Tibial artery (tissue), 4 donors: ENCODE results near the gene NBDY.

Source experiments
- DNase-seq, 2 donors: peaks; one replicate each; pipeline ENCODE4 v3.0.0-alpha.2; 2019
- H3K27ac ChIP-seq, 2 donors: fragments of 200-600 bp; sonication (generic) in 1 of 2; 1 replicate in 1 of 2; 2 replicates in 1 of 2; pipeline ENCODE4 v1.5.1; 2018 to 2019; ENCODE audit warnings: mild to moderate bottlenecking in 1 of 2
- H3K27me3 ChIP-seq, 2 donors: fragments of 200-600 bp; sonication (generic) in 1 of 2; one replicate each; pipeline versions ENCODE4 v1.5.1 to v1.6.0; 2016 to 2019
- H3K36me3 ChIP-seq, 3 donors: fragments of 200-600 bp; sonication (generic) in 2 of 3; one replicate each; pipeline ENCODE4 v1.5.1; 2016 to 2019; ENCODE audit warnings: mild to moderate bottlenecking in 2 of 3
- H3K4me1 ChIP-seq, 4 donors: fragments of 200-600 bp; sonication (generic) in 2 of 4; 1 replicate in 3 of 4; 2 replicates in 1 of 4; pipeline ENCODE4 v1.5.1; 2016 to 2019
- H3K4me3 ChIP-seq, 2 donors: fragments of 200-600 bp; sonication (generic) in 1 of 2; 1 replicate in 1 of 2; 2 replicates in 1 of 2; pipeline ENCODE4 v1.5.1; 2018 to 2019; ENCODE audit warnings: mild to moderate bottlenecking in 2 of 2
- H3K9me3 ChIP-seq, 3 donors: fragments of 200-600 bp; sonication (generic) in 1 of 3; one replicate each; pipeline ENCODE4 v1.5.1; 2016 to 2019
- CTCF ChIP-seq, 2 experiments: fragments of 200-600 bp in 1 of 2; fragments of 450-650 bp in 1 of 2; IDR thresholded peaks; one replicate each; pipeline ENCODE4 v1.5.1; 2017 to 2019; ENCODE audit warnings: antibody characterized with exemption in 2 of 2, mild to moderate bottlenecking in 1 of 2, moderate library complexity in 1 of 2
- intact Hi-C: fragments of 100-400 bp; cut with DNase I; formaldehyde crosslinking; loops from one replicate; pipeline ENCODE4 v1.15.0; 2023; ENCODE audit warnings: low total_unique reads

The NBDY gene

GRCh38 chrX:56789518-56790070 is 60.6 kb downstream of the NBDY start:
- Histone ChIP-seq H3K27me3 (no peaks in the 10 kb centered on the region), H3K36me3 (no peaks in the 10 kb centered on the region), H3K4me1 (peaks cover 0 to 16% (median 0%) of the 10 kb centered on the region in 4 donors), H3K9me3 (no peaks in the 10 kb centered on the region), H3K4me3 (no peak overlapping the region), H3K27ac (no peak overlapping the region)
- TF ChIP-seq CTCF (IDR thresholded peaks at IDR 0.05), result no peak
- DNase-seq, result no peak
- intact Hi-C loops, result no loop called here

GRCh38 chrX:56790778-56791177 is 61.7 kb downstream of the NBDY start:
- DNase-seq, result no peak
- no peak for TF ChIP-seq CTCF (IDR thresholded peaks at IDR 0.05)
- Histone ChIP-seq H3K27me3 (no peaks in the 10 kb centered on the region), H3K27ac (no peak overlapping the region), H3K36me3 (no peaks in the 10 kb centered on the region), H3K9me3 (no peaks in the 10 kb centered on the region), H3K4me1 (peaks cover 0 to 17% (median 0%) of the 10 kb centered on the region in 4 donors), H3K4me3 (no peak overlapping the region)
- intact Hi-C loops, result no loop called here

- Histone ChIP-seq H3K9me3 (no peaks in the 10 kb centered on the region), H3K36me3 (no peaks in the 10 kb centered on the region), H3K4me1 (peaks cover 0 to 17% (median 0%) of the 10 kb centered on the region in 4 donors), H3K4me3 (no peak overlapping the region), H3K27ac (no peak overlapping the region), H3K27me3 (no peaks in the 10 kb centered on the region)
- DNase-seq, result no peak
- intact Hi-C loops, result no loop called here
- no peak for TF ChIP-seq CTCF (IDR thresholded peaks at IDR 0.05)
Observed at GRCh38 chrX:56791456-56791855, 62.4 kb downstream of the NBDY start.

- intact Hi-C loops, result no loop called here
- DNase-seq, result no peak
- TF ChIP-seq CTCF (IDR thresholded peaks at IDR 0.05), result no peak
- no peak overlapping the region for H3K27ac ChIP-seq
- H3K36me3 ChIP-seq, result no peaks in the 10 kb centered on the region
- H3K4me3 ChIP-seq, result no peak overlapping the region
- H3K4me1 ChIP-seq, result peaks cover 0 to 17% (median 0%) of the 10 kb centered on the region in 4 donors
- H3K9me3 ChIP-seq, result no peaks in the 10 kb centered on the region
- H3K27me3 ChIP-seq, result no peaks in the 10 kb centered on the region
Observed at GRCh38 chrX:56792270-56793111, 63.4 kb downstream of the NBDY start.

- DNase-seq, result no peak
- H3K4me3 ChIP-seq, result no peak overlapping the region
- intact Hi-C loops, result no loop called here
- H3K4me1 ChIP-seq, result peaks cover 0 to 22% (median 0%) of the 10 kb centered on the region in 4 donors
- H3K9me3 ChIP-seq, result no peaks in the 10 kb centered on the region
- no peak for TF ChIP-seq CTCF (IDR thresholded peaks at IDR 0.05)
- H3K36me3 ChIP-seq, result no peaks in the 10 kb centered on the region
- H3K27me3 ChIP-seq, result no peaks in the 10 kb centered on the region
- no peak overlapping the region for H3K27ac ChIP-seq
Observed at GRCh38 chrX:56793112-56793430, 64.0 kb downstream of the NBDY start.
